ENCODE results near the gene FAM107A. TPM values are rescaled to one million over a fixed set of nuclear protein-coding genes. Genes with fewer than 3 reads are reported as not detected.

FAM107A gene
- total and polyA plus RNA-seq, 2 experiments from 2014 or later, result 1.0 to 1.1 TPM

DNA sequence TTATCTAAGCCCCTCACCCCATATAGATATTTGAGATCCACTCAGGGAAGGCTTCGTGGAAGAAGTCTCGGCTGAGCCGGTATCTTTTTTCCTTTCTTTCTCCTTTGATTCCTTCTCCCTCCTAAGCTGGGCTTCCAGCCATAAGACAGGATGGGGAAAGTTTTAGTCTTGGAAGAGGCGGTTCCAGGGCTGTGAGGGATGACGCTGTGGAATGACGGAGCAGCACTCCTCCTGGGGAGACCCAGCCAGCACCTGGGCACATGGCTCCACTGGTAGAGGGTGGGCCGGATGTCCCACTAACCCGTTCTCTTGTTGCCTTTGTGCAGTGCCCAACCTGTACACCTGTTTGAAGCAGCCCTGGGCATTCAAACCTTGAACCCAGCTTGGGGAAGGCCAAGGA is 43.2 kb upstream of the FAM107A start (continued):
- TF ChIP-seq, protein P1, sequence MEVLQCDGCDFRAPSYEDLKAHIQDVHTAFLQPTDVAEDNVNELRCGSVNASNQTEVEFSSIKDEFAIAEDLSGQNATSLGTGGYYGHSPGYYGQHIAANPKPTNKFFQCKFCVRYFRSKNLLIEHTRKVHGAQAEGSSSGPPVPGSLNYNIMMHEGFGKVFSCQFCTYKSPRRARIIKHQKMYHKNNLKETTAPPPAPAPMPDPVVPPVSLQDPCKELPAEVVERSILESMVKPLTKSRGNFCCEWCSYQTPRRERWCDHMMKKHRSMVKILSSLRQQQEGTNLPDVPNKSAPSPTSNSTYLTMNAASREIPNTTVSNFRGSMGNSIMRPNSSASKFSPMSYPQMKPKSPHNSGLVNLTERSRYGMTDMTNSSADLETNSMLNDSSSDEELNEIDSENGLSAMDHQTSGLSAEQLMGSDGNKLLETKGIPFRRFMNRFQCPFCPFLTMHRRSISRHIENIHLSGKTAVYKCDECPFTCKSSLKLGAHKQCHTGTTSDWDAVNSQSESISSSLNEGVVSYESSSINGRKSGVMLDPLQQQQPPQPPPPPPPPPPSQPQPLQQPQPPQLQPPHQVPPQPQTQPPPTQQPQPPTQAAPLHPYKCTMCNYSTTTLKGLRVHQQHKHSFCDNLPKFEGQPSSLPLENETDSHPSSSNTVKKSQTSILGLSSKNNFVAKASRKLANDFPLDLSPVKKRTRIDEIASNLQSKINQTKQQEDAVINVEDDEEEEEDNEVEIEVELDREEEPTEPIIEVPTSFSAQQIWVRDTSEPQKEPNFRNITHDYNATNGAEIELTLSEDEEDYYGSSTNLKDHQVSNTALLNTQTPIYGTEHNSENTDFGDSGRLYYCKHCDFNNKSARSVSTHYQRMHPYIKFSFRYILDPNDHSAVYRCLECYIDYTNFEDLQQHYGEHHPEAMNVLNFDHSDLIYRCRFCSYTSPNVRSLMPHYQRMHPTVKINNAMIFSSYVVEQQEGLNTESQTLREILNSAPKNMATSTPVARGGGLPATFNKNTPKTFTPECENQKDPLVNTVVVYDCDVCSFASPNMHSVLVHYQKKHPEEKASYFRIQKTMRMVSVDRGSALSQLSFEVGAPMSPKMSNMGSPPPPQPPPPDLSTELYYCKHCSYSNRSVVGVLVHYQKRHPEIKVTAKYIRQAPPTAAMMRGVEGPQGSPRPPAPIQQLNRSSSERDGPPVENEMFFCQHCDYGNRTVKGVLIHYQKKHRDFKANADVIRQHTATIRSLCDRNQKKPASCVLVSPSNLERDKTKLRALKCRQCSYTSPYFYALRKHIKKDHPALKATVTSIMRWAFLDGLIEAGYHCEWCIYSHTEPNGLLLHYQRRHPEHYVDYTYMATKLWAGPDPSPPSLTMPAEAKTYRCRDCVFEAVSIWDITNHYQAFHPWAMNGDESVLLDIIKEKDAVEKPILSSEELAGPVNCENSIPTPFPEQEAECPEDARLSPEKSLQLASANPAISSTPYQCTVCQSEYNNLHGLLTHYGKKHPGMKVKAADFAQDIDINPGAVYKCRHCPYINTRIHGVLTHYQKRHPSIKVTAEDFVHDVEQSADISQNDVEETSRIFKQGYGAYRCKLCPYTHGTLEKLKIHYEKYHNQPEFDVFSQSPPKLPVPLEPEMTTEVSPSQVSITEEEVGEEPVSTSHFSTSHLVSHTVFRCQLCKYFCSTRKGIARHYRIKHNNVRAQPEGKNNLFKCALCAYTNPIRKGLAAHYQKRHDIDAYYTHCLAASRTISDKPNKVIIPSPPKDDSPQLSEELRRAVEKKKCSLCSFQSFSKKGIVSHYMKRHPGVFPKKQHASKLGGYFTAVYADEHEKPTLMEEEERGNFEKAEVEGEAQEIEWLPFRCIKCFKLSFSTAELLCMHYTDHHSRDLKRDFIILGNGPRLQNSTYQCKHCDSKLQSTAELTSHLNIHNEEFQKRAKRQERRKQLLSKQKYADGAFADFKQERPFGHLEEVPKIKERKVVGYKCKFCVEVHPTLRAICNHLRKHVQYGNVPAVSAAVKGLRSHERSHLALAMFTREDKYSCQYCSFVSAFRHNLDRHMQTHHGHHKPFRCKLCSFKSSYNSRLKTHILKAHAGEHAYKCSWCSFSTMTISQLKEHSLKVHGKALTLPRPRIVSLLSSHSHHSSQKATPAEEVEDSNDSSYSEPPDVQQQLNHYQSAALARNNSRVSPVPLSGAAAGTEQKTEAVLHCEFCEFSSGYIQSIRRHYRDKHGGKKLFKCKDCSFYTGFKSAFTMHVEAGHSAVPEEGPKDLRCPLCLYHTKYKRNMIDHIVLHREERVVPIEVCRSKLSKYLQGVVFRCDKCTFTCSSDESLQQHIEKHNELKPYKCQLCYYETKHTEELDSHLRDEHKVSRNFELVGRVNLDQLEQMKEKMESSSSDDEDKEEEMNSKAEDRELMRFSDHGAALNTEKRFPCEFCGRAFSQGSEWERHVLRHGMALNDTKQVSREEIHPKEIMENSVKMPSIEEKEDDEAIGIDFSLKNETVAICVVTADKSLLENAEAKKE (CRISPR knock-in tag; IDR thresholded peaks at IDR 0.05), result no peak
- TF ChIP-seq STAT1 (IDR thresholded peaks at IDR 0.05; ENCODE audit: unreplicated experiment) (no peak), JUNB (IDR thresholded peaks at IDR 0.05; ENCODE audit: unreplicated experiment) (no peak), EZH2phosphoT487 (IDR thresholded peaks at IDR 0.05; ENCODE audit: unreplicated experiment) (no peak), CREB1 (CRISPR knock-in tag; IDR thresholded peaks at IDR 0.05; ENCODE audit: low read depth) (no peak), POLR2AphosphoS5 (IDR thresholded peaks at IDR 0.05; ENCODE audit: low read depth) (no peak), ZNF114 (CRISPR knock-in tag; IDR thresholded peaks at IDR 0.05) (no peak)
- TF ChIP-seq, protein P2, sequence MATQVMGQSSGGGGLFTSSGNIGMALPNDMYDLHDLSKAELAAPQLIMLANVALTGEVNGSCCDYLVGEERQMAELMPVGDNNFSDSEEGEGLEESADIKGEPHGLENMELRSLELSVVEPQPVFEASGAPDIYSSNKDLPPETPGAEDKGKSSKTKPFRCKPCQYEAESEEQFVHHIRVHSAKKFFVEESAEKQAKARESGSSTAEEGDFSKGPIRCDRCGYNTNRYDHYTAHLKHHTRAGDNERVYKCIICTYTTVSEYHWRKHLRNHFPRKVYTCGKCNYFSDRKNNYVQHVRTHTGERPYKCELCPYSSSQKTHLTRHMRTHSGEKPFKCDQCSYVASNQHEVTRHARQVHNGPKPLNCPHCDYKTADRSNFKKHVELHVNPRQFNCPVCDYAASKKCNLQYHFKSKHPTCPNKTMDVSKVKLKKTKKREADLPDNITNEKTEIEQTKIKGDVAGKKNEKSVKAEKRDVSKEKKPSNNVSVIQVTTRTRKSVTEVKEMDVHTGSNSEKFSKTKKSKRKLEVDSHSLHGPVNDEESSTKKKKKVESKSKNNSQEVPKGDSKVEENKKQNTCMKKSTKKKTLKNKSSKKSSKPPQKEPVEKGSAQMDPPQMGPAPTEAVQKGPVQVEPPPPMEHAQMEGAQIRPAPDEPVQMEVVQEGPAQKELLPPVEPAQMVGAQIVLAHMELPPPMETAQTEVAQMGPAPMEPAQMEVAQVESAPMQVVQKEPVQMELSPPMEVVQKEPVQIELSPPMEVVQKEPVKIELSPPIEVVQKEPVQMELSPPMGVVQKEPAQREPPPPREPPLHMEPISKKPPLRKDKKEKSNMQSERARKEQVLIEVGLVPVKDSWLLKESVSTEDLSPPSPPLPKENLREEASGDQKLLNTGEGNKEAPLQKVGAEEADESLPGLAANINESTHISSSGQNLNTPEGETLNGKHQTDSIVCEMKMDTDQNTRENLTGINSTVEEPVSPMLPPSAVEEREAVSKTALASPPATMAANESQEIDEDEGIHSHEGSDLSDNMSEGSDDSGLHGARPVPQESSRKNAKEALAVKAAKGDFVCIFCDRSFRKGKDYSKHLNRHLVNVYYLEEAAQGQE (IDR thresholded peaks at IDR 0.05; ENCODE audit: unreplicated experiment), result no peak
- TF ChIP-seq, protein P3, sequence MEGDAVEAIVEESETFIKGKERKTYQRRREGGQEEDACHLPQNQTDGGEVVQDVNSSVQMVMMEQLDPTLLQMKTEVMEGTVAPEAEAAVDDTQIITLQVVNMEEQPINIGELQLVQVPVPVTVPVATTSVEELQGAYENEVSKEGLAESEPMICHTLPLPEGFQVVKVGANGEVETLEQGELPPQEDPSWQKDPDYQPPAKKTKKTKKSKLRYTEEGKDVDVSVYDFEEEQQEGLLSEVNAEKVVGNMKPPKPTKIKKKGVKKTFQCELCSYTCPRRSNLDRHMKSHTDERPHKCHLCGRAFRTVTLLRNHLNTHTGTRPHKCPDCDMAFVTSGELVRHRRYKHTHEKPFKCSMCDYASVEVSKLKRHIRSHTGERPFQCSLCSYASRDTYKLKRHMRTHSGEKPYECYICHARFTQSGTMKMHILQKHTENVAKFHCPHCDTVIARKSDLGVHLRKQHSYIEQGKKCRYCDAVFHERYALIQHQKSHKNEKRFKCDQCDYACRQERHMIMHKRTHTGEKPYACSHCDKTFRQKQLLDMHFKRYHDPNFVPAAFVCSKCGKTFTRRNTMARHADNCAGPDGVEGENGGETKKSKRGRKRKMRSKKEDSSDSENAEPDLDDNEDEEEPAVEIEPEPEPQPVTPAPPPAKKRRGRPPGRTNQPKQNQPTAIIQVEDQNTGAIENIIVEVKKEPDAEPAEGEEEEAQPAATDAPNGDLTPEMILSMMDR (conservative IDR thresholded peaks at IDR 0.05; ENCODE audit: low read depth in 2 of 2), result no peak
